Calu3 (cell line): ENCODE measurements around the gene FOXE3. TPM values are rescaled to one million over a fixed set of nuclear protein-coding genes. Genes with fewer than 3 reads are reported as not detected.

Source experiments
- BruUV-seq: library from RNA; stranded (reverse); fragments of 400-500 nt; replicated peaks from 2 replicates; lab custom pipeline; 2021; lab: Mats Ljungman, UMichigan
- CTCF ChIA-PET: fragments of 300-600 bp; sonication (Branson Sonifier 250); formaldehyde crosslinking; loops from one replicate; lab custom pipeline; 2022; ENCODE audit warnings: antibody characterized with exemption; lab: Charles Lee
- DNase-seq: peaks from one replicate; pipeline ENCODE4 v3.0.0; 2022
- H3K27ac Mint-ChIP-seq: one replicate; pipeline ENCODE4 v1.8.0; 2022; ENCODE audit warnings: mixed read lengths; ENCODE audit not compliant: unreplicated experiment
- H3K27me3 Mint-ChIP-seq: one replicate; pipeline ENCODE4 v1.8.0; 2022; ENCODE audit warnings: mixed read lengths; ENCODE audit not compliant: unreplicated experiment
- H3K36me3 Mint-ChIP-seq: one replicate; pipeline ENCODE4 v1.8.0; 2022; ENCODE audit warnings: mild to moderate bottlenecking, moderate library complexity, mixed read lengths; ENCODE audit not compliant: insufficient read depth, unreplicated experiment
- H3K4me1 Mint-ChIP-seq: one replicate; pipeline ENCODE4 v1.8.0; 2022; ENCODE audit warnings: mild to moderate bottlenecking, low read depth, mixed read lengths; ENCODE audit not compliant: unreplicated experiment
- H3K4me3 Mint-ChIP-seq: one replicate; pipeline ENCODE4 v1.8.0; 2022; ENCODE audit warnings: mild to moderate bottlenecking, low read depth, moderate library complexity, mixed read lengths; ENCODE audit not compliant: unreplicated experiment
- H3K9me3 Mint-ChIP-seq: one replicate; pipeline ENCODE4 v1.8.0; 2022; ENCODE audit warnings: low read depth, mixed read lengths; ENCODE audit not compliant: unreplicated experiment
- intact Hi-C: fragments of 100-400 bp; cut with micrococcal nuclease; formaldehyde crosslinking; loops from one replicate; pipeline ENCODE4 v1.10.0; 2022; ENCODE audit not compliant: unreplicated experiment
- total RNA-seq: library from RNA; stranded (reverse); gene quantifications from 2 replicates; pipeline ENCODE4 v1.2.3, GENCODE V29; 2022
- TF ChIP-seq, protein P1 (sequence below): fragments of 200-600 bp; IDR thresholded peaks from one replicate; pipeline ENCODE4 v1.8.0; 2022; ENCODE audit warnings: antibody characterized with exemption; ENCODE audit not compliant: unreplicated experiment

Gene FOXE3
- total RNA-seq, 1 experiment from 2014 or later: not detected

DNA sequence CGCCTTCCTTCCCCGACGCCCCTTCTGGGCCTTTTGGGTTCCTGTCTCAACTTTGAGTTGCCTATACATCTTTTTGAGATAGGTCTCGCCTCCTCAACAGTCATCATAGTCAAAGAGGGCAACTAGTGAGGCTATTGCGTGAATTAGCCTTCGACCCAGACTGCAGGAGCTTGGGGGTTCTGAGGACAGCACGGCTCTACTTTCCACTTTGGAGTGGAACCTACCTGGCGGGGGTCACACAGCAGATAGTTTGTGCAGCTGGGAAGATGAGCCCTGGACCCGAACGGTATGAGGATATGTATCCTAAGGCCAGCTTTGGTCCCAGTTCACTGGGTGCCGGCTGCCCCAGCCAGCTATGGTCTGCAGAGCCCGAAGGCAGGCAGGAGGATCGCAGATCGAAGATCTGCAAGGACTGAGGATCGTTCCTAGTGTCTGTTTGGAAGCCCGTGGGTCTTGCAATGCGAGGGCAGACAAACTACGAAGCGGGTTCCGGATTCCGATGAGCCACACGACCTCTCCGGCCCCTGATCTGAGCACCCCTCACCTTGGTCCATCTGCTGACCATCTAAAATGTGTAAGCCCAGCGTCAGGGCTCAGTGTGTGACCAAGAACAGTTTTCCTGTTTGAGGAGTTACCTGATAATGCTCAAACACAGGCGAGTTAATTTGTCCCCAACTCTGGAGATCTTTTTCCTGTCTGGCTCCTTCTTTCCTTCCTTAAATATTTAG is 29.9 kb downstream of the FOXE3 start:
- no peak for DNase-seq
- peaks cover 30% of the 10 kb centered on the region for H3K27me3 Mint-ChIP-seq
- CTCF ChIA-PET: no interaction called here

DNA sequence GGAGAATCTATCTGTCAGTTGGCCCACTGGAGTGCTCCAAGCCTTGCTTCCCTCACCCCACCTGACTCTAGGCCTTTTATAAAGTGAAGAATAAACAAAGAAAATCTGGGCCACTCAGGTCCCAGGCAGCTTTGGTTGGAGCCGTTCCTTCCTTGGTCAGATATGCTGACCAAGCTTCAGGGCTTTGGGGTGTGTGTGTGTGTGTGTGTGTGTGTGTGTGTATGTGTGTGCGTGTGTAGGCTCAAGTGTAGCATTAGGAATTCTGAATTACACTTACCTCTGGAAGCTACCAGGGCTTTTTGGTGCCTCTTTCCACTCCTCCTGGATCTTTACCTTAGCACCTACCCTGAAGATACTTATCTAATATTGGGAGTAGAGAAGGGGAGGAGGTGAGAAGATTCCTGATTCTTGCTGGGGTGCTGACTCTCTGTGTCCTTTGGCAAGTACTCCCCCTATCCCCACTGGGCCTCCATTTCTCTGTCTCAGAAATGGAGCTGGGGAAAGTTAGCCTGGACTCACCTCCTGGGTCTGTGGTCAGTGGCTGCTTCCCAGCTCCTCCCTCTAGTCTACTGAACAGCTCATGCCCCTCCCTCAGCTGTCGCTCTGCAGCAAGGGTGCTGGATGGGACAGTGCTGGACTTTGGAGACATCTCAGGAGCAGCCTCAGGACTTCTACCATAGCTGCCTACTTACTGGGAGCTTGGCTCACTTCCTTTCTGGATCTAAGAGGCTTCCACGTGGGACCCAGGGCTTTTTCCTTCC is 32.6 kb downstream of the FOXE3 start:
- CTCF ChIA-PET: interaction anchor here (0.8 to 1.8 kb wide), 3 partner anchors 11 to 71 kb away, joined by 4 to 5 read pairs (median 4); partner anchors contain the start of gene FOXD2
- Mint-ChIP-seq H3K4me3 (no peak overlapping the region), H3K9me3 (no peaks in the 10 kb centered on the region), H3K4me1 (no peaks in the 10 kb centered on the region), H3K27ac (no peak overlapping the region), H3K36me3 (no peaks in the 10 kb centered on the region), H3K27me3 (peaks cover 56% of the 10 kb centered on the region)
- DNase-seq: no peak
- intact Hi-C loops: no loop called here
- no TSS peak for BruUV-seq
- TF ChIP-seq, protein P1, sequence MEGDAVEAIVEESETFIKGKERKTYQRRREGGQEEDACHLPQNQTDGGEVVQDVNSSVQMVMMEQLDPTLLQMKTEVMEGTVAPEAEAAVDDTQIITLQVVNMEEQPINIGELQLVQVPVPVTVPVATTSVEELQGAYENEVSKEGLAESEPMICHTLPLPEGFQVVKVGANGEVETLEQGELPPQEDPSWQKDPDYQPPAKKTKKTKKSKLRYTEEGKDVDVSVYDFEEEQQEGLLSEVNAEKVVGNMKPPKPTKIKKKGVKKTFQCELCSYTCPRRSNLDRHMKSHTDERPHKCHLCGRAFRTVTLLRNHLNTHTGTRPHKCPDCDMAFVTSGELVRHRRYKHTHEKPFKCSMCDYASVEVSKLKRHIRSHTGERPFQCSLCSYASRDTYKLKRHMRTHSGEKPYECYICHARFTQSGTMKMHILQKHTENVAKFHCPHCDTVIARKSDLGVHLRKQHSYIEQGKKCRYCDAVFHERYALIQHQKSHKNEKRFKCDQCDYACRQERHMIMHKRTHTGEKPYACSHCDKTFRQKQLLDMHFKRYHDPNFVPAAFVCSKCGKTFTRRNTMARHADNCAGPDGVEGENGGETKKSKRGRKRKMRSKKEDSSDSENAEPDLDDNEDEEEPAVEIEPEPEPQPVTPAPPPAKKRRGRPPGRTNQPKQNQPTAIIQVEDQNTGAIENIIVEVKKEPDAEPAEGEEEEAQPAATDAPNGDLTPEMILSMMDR: no peak

More for the DNA sequence above, 29.9 kb downstream of the FOXE3 start:
- Mint-ChIP-seq H3K9me3 (no peaks in the 10 kb centered on the region), H3K36me3 (no peaks in the 10 kb centered on the region), H3K27ac (no peak overlapping the region), H3K4me3 (no peak overlapping the region), H3K4me1 (no peaks in the 10 kb centered on the region)
- TF ChIP-seq, protein P1: no peak
- BruUV-seq: no TSS peak
- intact Hi-C loops: no loop called here

DNA sequence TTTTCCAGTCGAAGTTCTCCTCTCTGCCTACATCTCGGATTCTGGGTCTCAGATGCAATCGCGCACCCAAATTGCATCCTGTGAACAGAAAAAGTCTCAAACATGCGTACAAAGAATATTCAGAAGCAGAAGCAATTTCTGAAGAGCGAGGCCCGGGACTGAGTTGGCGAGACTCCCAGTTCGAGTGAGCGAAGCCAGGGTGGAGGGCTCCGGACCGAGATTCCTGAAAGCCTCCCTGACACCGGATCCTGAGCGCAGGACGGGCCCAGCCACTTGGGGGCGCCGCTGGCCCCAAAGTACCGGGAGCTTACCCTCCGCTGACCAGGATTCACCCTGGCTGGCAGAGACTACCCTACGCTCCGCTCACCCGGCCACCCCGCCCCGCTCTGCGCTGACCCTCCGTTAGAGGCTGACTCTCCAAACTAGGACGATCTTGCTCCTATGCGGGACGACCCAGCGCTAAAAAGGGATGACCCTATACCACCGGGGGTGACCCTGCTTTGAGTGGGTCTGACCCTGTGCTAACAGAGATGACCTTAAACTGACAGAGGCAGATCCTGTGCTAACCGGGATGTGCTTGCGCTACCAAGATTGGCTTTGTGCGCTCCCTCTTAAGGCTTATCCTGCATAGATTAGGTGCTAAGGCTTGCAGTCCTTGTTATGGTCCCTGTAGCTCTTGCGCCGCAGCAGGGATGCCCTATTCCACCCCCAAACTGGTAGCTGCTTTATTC is 33.9 kb downstream of the FOXE3 start:
- H3K4me1 Mint-ChIP-seq: no peaks in the 10 kb centered on the region
- DNase-seq: peak; percentile 9
- H3K27ac Mint-ChIP-seq: no peak overlapping the region
- no peaks in the 10 kb centered on the region for H3K36me3 Mint-ChIP-seq
- no peak overlapping the region for H3K4me3 Mint-ChIP-seq
- peaks cover 56% of the 10 kb centered on the region for H3K27me3 Mint-ChIP-seq
- no TSS peak for BruUV-seq
- CTCF ChIA-PET: interaction anchor here (1.1 to 1.8 kb wide), 2 partner anchors 12 kb away, joined by 4 read pairs; partner anchors contain the start of gene FOXD2
- intact Hi-C loops: no loop called here
- TF ChIP-seq, protein P1: no peak
- no peaks in the 10 kb centered on the region for H3K9me3 Mint-ChIP-seq

DNA sequence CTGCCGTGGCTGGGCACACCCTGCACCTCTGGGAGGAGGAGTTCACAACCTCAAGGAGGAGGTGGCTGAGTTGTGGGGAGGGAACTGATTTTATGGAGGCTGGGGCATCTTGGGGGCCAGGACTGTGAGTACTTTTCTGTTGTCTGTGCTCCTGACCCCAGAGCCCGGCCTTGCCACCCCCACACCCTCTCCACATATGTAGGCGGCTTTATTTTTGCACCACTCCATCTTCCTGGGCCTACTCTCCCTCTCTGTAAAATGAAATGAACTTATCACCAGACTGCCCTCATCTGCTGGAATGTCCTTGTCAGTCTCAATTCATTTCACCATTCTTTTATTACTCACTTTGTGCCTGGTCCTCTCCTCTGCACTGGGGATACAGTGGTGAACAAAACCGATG is 34.5 kb downstream of the FOXE3 start:
- Mint-ChIP-seq H3K4me1 (no peaks in the 10 kb centered on the region), H3K27ac (no peak overlapping the region), H3K36me3 (no peaks in the 10 kb centered on the region), H3K4me3 (no peak overlapping the region), H3K27me3 (peaks cover 56% of the 10 kb centered on the region), H3K9me3 (no peaks in the 10 kb centered on the region)
- BruUV-seq: no TSS peak
- no peak for DNase-seq
- intact Hi-C loops: no loop called here
- CTCF ChIA-PET: interaction anchor here (0.6 to 1.8 kb wide), 3 partner anchors 13 to 92 kb away, joined by 3 to 5 read pairs (median 4); partner anchors contain the start of gene FOXD2
- TF ChIP-seq, protein P1: no peak
